ENCODE results near the gene HDAC11.

HDAC11 gene

GRCh38 chr3:13526626-13526949 is 46.5 kb downstream of the HDAC11 start:
- Mint-ChIP-seq H3K9me3 (peaks cover 2% of the 10 kb centered on the region), H3K36me3 (no peaks in the 10 kb centered on the region), H3K4me1 (no peaks in the 10 kb centered on the region), H3K4me3 (no peak overlapping the region), H3K27me3 (peaks cover 21% of the 10 kb centered on the region), H3K27ac (no peak overlapping the region)
- ATAC-seq (ENCODE audit: low read depth) (no peak), DNase-seq (ENCODE audit: low spot score in 2 of 2) (no peak)

DNA sequence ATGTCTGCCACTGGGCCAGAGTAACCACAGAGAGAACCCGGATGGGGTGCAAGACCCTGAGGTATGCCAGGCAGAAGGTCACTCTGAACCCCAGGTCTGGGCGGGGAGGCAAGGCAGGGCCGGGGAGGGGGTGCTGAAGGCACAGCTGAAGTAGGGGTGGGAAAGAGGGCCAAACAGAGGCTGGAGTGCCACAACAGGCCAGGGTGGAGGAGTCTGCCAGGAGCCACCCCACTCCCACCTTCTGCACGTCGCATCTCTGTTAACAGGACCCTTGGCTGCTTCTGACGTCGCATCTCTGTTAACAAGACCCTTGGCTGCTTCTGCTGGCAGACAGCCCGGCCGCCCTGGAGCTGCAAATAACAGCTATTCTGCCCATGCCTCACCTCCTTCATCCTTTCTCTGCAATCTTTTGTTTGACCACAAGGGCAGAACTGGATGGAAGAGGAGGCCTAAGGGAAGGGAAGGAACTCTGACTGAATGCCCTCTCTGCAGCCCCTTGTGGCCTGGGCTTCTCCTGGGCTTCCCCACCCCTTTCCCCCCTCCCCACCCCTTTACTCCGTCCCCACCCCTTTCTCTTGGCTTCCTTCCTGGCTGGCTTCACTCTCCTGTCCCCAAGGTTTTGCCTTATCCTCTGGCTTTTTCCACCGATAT is 48.2 kb downstream of the HDAC11 start:
- H3K36me3 Mint-ChIP-seq, result no peaks in the 10 kb centered on the region

GRCh38 chr3:13529196-13530112 is 49.3 kb downstream of the HDAC11 start:
- Mint-ChIP-seq H3K36me3 (no peaks in the 10 kb centered on the region), H3K27ac (no peak overlapping the region), H3K4me3 (no peak overlapping the region), H3K9me3 (no peaks in the 10 kb centered on the region), H3K27me3 (peaks cover 19% of the 10 kb centered on the region), H3K4me1 (no peaks in the 10 kb centered on the region)
- DNase-seq (ENCODE audit: low spot score in 2 of 2) (no peak), ATAC-seq (ENCODE audit: low read depth) (no peak)

More for the DNA sequence above, 48.2 kb downstream of the HDAC11 start:
- no peak overlapping the region for H3K27ac Mint-ChIP-seq
- H3K27me3 Mint-ChIP-seq, result peaks cover 16% of the 10 kb centered on the region
- ATAC-seq (ENCODE audit: low read depth) (no peak), DNase-seq (ENCODE audit: low spot score in 2 of 2) (no peak)
- H3K4me1 Mint-ChIP-seq, result no peaks in the 10 kb centered on the region
- no peak overlapping the region for H3K4me3 Mint-ChIP-seq
- no peaks in the 10 kb centered on the region for H3K9me3 Mint-ChIP-seq

DNA sequence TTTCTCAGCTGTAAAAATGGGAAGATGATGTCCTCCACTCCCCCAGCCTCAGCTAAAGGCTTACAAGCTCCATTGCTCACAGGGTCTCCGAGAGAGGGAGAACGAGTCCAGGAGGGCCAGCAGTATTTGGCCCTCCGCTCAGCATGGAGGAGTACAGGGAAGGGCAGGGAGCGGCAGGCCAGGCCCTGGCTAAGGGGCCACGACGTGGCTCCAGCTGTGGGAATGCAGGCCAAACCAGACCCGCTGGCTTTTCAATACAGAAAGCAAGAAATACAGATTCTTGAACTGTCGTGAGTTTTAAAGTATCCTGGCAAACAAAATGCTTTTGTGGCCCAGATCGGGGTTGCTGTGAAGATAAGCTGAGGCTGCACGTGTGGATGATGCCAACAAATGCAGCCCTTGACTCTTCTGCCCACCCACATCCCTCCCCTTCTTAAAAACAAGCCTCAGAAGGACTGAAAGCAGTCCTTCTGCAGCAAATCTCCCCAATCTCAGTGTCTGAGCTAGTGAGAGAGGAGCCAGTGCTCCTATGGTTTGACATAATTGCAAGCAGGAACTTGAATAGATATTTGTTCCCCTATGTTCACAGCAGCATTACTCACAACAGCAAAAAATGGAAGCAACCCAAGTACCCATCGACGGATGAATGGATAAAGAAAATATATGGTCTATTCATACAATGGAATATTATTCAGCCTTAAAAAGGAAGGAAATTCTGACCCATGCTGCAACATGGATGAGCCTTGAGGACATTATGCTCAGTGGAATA is 50.3 kb downstream of the HDAC11 start:
- no peak for DNase-seq (ENCODE audit: low spot score in 2 of 2)

DNA sequence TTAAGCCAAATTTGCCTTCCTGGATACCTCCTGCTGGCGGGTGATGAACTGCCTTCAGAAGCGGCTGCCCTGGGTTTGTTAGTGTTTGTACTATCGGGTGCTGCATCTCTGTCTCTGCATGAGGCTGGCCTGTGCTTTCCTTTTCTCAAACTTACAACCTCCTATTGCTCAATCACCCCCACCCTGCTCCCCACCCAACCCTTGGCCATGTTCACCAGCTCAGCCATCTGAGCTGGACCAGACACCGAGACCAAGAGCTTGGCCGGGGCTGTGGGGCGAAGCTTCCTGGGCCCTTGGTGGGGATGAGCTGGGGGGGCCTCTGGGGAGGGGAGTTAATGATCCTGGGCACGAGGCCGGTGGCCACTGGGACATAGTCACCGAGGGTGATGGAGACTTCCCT is 52.0 kb downstream of the HDAC11 start:
- ATAC-seq (ENCODE audit: low read depth), result no peak
- Mint-ChIP-seq H3K36me3 (no peaks in the 10 kb centered on the region), H3K9me3 (no peaks in the 10 kb centered on the region), H3K27ac (no peak overlapping the region), H3K4me3 (no peak overlapping the region), H3K27me3 (peaks cover 30% of the 10 kb centered on the region), H3K4me1 (peaks cover 4% of the 10 kb centered on the region)
- DNase-seq (ENCODE audit: low spot score in 2 of 2), result no peak

More for the DNA sequence above, 50.3 kb downstream of the HDAC11 start:
- no peak overlapping the region for H3K4me3 Mint-ChIP-seq
- H3K27me3 Mint-ChIP-seq, result peaks cover 23% of the 10 kb centered on the region
- H3K36me3 Mint-ChIP-seq, result no peaks in the 10 kb centered on the region
- no peaks in the 10 kb centered on the region for H3K9me3 Mint-ChIP-seq
- no peaks in the 10 kb centered on the region for H3K4me1 Mint-ChIP-seq
- ATAC-seq (ENCODE audit: low read depth), result no peak
- no peak overlapping the region for H3K27ac Mint-ChIP-seq

- no peak for ATAC-seq (ENCODE audit: low read depth)
- no peaks in the 10 kb centered on the region for H3K36me3 Mint-ChIP-seq
- no peak overlapping the region for H3K4me3 Mint-ChIP-seq
- peaks cover 35% of the 10 kb centered on the region for H3K27me3 Mint-ChIP-seq
- H3K9me3 Mint-ChIP-seq, result peaks cover 3% of the 10 kb centered on the region
- no peak for DNase-seq (ENCODE audit: low spot score in 2 of 2)
- peaks cover 4% of the 10 kb centered on the region for H3K4me1 Mint-ChIP-seq
- no peak overlapping the region for H3K27ac Mint-ChIP-seq
Measured at GRCh38 chr3:13532631-13533030, 52.5 kb downstream of the HDAC11 start.

DNA sequence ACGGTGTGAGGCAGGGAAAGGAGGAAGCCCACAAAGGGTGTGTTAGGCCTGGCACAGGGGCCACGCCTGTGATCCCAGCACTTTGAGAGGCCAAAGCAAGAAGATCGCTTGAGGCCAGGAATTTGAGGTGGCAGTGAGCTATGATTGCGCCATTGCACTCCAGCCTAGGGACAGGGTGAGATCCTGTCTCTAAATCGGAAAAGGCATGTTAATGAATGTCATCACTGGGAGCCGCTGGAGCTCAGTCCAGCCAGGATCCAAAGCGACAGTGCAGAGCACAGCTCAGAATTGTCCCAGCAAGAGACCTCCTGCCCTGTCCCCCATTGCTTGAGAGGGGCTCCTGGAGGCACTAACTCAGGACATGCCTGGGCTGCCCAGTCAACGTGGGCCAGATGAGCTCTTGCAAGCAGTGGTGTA is 53.8 kb downstream of the HDAC11 start:
- ATAC-seq (ENCODE audit: low read depth), result no peak
- H3K4me3 Mint-ChIP-seq, result no peak overlapping the region
- H3K9me3 Mint-ChIP-seq, result peaks cover 3% of the 10 kb centered on the region
- peaks cover under 1% of the 10 kb centered on the region for H3K36me3 Mint-ChIP-seq
- no peak overlapping the region for H3K27ac Mint-ChIP-seq
- DNase-seq (ENCODE audit: low spot score in 2 of 2), result no peak
- H3K27me3 Mint-ChIP-seq, result peaks cover 34% of the 10 kb centered on the region
- peaks cover 4% of the 10 kb centered on the region for H3K4me1 Mint-ChIP-seq

DNA sequence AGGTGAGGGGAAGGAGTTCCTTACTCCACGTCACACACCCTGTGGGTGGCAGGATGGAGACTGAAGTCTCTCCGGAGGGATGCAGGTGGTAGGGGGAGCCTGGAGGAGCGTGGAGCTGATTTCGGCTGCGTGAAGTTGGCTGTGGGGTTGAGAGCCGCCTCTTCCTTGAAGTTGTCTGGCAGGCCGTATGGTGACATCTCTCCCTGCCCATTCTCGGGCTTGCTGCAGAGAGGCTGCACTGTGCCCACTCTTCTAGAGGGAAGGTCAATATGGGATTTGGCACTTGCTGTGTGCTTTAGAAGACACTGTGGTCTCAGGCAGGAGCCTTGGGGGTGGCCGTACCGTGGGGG is 55.4 kb downstream of the HDAC11 start:
- peaks cover 3% of the 10 kb centered on the region for H3K9me3 Mint-ChIP-seq
- peaks cover 31% of the 10 kb centered on the region for H3K27me3 Mint-ChIP-seq
- H3K4me3 Mint-ChIP-seq, result no peak overlapping the region
- no peak overlapping the region for H3K27ac Mint-ChIP-seq
- DNase-seq (ENCODE audit: low spot score in 2 of 2), result no peak
- no peak for ATAC-seq (ENCODE audit: low read depth)
- H3K4me1 Mint-ChIP-seq, result peaks cover 4% of the 10 kb centered on the region
- peaks cover 2% of the 10 kb centered on the region for H3K36me3 Mint-ChIP-seq

GRCh38 chr3:13535905-13536304 is 55.8 kb downstream of the HDAC11 start:
- H3K9me3 Mint-ChIP-seq, result peaks cover 3% of the 10 kb centered on the region
- H3K27me3 Mint-ChIP-seq, result peaks cover 28% of the 10 kb centered on the region
- ATAC-seq (ENCODE audit: low read depth) (no peak), DNase-seq (ENCODE audit: low spot score in 2 of 2) (no peak)
- peaks cover 3% of the 10 kb centered on the region for H3K36me3 Mint-ChIP-seq
- H3K4me3 Mint-ChIP-seq, result no peak overlapping the region
- H3K4me1 Mint-ChIP-seq, result peaks cover 4% of the 10 kb centered on the region
- no peak overlapping the region for H3K27ac Mint-ChIP-seq

GRCh38 chr3:13536432-13536831 is 56.3 kb downstream of the HDAC11 start:
- Mint-ChIP-seq H3K36me3 (peaks cover 4% of the 10 kb centered on the region), H3K27me3 (peaks cover 29% of the 10 kb centered on the region), H3K4me3 (no peak overlapping the region), H3K9me3 (peaks cover 4% of the 10 kb centered on the region), H3K27ac (no peak overlapping the region), H3K4me1 (peaks cover 4% of the 10 kb centered on the region)
- DNase-seq (ENCODE audit: low spot score in 2 of 2) (no peak), ATAC-seq (ENCODE audit: low read depth) (no peak)

GRCh38 chr3:13536832-13537231 is 56.7 kb downstream of the HDAC11 start:
- H3K4me3 Mint-ChIP-seq, result no peak overlapping the region
- H3K27ac Mint-ChIP-seq, result no peak overlapping the region

GRCh38 chr3:13537244-13537908 is 57.3 kb downstream of the HDAC11 start:
- ATAC-seq (ENCODE audit: low read depth) (no peak), DNase-seq (ENCODE audit: low spot score in 2 of 2) (no peak)
- H3K4me3 Mint-ChIP-seq, result no peak overlapping the region
- peaks cover 4% of the 10 kb centered on the region for H3K4me1 Mint-ChIP-seq
- H3K36me3 Mint-ChIP-seq, result peaks cover 4% of the 10 kb centered on the region
- peaks cover 4% of the 10 kb centered on the region for H3K9me3 Mint-ChIP-seq
- H3K27ac Mint-ChIP-seq, result no peak overlapping the region
- H3K27me3 Mint-ChIP-seq, result peaks cover 29% of the 10 kb centered on the region

More at GRCh38 chr3:13536832-13537231, 56.7 kb downstream of the HDAC11 start:
- Mint-ChIP-seq H3K4me1 (peaks cover 4% of the 10 kb centered on the region), H3K9me3 (peaks cover 4% of the 10 kb centered on the region), H3K36me3 (peaks cover 4% of the 10 kb centered on the region), H3K27me3 (peaks cover 29% of the 10 kb centered on the region)
- DNase-seq (ENCODE audit: low spot score in 2 of 2) (no peak), ATAC-seq (ENCODE audit: low read depth) (no peak)

DNA sequence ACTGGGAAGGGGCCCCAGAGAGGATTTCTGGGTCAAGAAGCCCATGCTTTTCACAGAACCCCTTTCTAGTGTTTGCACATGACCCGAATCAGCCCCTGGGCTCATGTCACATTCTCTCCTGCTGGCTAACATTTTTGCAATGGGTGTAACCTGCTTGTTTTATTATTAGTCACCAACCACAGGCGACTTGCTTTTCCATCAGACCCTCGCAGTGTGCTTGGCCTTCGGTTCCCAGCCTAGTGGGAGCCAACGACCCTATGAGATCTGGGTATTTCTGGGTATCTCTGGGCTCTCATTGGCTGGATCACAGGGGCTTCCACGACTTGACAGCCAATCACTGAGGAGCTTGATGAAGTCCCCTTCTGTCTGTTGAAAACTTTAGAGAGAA is 57.8 kb downstream of the HDAC11 start:
- Mint-ChIP-seq H3K4me3 (no peak overlapping the region), H3K27me3 (peaks cover 29% of the 10 kb centered on the region), H3K9me3 (peaks cover 4% of the 10 kb centered on the region), H3K27ac (no peak overlapping the region), H3K36me3 (peaks cover 4% of the 10 kb centered on the region), H3K4me1 (peaks cover 4% of the 10 kb centered on the region)
- DNase-seq (ENCODE audit: low spot score in 2 of 2) (no peak), ATAC-seq (ENCODE audit: low read depth) (no peak)
